NCI-H2029 treated with DMSO at 0.1 percent for 48 hours (cell line): Measurements from ENCODE around the gene TMEM59L.

Source experiments
- DNase-seq: peaks from one replicate; lab custom pipeline; 2025; lab: John Stamatoyannopoulos, UW

TMEM59L gene

DNA sequence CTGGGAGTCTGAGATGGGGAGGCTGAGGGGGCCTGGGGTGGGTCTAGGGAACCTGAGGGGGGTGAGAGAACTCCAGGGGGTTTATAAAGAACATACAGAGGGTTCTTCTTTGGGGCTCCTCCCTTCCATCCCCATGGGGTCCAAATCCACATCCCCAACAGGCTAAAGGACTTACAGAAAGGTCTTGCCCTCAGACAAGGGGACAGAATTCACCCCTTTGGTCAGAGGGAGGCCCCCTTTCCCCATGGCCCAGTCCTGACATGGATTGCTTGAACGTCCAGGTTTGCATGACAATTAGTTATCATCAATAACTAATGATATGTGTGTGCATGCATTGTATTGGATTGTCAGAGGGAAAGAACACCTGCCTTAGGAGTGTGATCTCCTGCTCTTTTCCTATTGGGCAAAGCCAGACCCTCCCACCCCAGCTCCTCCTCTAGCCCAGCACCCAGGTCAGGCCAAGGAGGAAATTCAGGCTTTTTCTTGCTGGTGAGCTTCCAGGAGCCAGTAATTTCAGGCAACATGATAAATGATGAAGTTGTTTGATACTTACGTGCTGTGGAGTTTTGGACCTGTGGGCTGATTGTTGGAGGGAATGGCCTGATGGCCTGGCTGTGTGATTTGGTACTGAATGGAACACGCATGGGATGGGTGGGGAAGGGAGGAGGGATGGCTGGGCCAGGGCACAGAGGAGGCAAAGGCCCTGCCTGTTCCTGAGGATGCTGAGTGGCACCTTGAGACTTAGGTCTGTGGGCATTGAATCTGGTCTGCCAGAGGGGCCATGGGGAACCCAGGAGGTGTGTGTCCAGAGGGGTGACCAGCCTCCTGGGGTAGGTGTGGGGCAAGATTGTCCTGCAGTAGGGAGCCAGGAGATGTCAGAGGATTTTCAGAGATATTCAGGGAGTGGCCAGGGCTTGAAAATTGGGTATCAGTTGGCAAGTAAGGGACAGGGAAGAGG, 25.3 kb downstream of the TMEM59L start:
- DNase-seq: peak; percentile 39

DNA sequence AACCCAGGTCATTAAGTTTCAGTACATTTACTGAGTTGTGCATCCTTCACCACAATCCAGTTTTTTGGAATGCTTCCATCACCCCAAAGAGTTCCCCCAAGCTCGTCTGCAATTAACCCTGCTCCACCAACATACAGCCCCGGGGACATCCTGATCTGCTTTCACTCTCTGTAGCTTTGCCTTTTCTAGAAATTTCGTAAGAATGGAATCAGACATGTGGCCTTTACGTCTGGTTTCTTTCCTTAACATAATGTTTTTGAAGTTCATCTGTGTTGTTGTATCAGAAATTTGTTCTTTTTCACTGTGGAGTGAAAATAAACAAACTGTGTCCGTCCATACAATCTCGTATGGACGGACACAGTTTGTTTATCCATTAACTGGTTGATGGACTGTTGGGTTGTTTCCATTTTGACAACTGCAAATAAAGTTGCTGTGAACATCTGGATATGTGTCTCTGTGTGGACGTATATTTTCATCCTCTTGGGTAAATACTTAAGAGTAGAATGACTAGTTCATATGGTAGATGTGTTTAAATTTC, 27.1 kb downstream of the TMEM59L start:
- DNase-seq: no peak

DNA sequence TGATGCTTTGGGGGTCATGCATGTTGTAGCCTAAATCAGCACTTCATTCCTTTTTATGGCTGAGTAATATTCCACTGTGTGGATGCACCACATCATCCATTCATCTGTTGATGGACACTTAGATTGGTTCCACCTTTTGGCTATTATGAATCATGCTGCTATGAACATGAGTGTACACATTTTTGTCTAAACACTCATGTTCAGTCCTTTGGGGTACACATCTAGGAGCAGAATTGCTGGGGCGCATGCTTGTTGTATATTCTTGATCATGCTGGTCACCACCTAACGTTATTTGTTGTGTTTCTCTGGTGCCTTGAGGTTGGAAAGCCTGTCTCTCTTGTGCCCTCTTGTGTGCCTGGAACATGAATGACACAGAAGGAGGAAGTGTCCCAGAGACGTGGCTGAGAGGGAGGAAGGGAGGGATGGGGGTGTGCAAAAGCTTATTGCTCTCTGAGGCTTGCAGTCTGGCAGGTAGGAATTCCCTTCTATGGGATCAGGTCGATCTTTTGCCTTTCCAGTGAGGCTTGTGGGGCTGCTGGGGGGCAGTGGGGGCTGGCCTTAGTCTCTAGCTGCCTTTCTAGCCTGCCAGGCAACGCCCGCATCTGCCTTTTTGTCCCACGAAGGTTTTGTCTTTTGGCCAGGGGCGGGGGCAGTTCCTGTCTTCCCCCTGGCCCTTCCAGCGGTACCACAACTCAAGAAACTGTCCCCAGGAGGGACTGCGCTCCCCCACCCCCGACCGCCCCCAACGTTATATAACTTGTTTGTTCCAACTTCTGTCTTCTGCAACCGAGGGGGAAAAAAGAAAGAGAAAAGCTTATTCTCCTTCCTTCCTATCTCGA, 31.7 kb downstream of the TMEM59L start:
- no peak for DNase-seq

DNA sequence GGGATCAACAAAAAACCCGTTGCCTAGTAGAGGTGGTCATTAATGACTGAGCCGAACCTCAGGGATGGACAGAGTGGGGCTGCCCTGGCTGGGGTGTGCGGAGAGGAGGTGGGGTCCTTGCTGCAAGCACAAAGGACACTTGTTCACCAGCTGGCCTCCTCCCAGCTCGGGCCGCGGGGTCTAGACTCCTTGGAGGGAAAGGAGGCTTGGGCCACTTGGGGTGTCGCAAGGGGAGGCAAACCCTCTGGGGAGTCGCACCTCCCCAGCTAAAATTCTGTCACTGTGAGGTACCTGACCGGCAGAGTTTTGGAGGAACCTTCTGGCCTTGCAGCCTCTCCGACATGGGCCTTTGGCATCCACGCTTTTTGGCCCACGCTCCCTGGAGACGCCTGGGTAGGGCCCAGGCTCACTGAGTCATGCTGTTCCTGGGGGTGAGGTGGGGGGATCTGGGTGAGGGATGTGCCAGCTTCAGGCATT, 32.4 kb downstream of the TMEM59L start:
- DNase-seq: no peak

DNA sequence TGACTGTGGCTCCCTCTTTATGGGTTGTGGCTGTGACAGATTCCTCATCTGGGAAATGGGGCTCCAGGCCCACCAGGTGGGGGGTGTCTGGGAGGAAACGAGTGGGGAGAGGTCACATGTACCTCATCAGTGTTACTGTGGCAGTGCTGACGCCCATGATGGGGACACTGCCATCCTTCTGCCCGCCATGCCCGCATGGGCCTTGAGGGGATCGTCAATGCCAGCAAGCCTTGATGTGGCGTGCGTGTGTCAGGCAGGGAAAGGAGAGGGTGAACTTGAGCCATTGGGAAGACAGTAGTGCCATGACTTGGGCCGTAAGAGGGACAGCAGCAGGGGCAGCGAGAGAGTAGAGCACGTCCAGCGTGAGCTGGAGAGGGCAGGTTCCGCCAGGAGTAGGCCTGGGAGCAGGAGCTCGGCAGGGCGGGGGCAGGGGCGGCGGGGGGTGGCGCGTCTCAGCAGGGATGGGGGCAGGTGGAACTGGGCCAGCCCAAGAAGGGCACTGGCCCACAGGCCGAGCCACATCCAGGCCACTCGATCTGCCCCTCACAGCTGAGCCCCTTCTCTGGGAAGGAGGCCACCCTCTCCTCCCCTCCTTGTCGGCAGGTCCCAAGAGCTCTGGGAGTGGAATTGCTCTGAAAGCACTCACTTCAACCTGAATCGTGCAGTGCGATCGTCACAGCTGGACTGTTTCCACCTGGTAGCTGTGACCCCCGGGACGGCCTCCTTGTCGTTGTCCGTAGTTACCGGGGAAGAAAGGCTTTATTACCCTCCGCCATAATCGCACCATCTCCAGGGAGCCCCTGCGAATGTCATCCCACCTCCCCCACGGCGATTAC, 34.1 kb downstream of the TMEM59L start:
- DNase-seq: no peak

DNA sequence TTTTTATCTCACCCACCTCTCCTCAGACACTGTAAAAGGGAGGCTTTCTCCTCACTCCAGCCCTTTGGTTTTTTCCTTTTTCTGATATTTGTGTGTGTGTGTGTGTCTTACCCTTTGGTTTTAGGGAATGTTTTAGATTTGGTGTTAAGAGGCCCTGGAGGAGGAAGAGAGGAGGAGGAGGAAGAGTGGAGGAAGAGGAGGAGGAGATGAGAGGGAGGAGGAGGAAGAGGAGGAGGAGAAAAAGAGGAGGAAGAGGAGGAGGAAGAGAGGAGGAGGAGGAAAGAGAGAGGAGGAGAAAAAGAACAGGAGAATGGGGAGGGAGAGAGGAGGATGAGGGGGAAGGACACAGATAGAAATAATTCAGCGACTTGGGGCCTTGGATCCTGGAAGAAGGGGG, 34.7 kb downstream of the TMEM59L start:
- no peak for DNase-seq

DNA sequence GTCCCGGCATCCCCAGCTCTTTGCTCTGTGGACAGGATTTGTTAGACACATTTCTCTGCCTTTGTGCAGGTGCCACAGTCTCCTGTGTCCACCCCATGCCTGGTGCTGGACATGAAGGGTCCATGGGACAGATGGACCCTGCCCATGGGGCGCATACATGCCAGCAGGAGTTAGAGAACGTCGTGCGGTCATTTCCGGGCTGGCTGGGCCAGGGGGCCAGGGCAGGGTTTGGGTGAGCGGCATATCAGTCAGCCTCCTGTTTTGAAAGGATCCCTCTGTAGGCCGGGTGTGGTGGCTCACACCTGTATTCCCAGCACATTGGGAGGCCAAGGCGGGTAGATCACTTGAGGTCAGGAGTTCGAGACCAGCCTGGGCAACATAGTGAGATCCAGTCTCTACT, 35.1 kb downstream of the TMEM59L start:
- no peak for DNase-seq

DNA sequence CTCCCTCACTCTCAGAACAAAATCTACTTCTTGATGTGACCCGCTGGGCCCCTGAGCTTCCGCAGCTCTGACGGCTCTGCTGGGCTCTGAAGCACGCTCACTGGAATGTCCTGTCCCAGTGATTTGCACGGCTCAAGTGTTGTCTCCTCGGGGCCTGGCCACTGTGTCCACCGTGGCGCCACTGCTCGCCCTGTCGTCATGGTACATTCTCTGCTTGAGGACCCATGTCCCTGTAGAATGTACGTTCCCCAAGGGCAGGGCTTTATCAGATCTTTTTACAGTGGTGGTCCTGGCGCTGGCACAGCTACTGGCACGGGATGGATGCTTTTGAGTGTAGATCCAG, 36.3 kb downstream of the TMEM59L start:
- no peak for DNase-seq

DNA sequence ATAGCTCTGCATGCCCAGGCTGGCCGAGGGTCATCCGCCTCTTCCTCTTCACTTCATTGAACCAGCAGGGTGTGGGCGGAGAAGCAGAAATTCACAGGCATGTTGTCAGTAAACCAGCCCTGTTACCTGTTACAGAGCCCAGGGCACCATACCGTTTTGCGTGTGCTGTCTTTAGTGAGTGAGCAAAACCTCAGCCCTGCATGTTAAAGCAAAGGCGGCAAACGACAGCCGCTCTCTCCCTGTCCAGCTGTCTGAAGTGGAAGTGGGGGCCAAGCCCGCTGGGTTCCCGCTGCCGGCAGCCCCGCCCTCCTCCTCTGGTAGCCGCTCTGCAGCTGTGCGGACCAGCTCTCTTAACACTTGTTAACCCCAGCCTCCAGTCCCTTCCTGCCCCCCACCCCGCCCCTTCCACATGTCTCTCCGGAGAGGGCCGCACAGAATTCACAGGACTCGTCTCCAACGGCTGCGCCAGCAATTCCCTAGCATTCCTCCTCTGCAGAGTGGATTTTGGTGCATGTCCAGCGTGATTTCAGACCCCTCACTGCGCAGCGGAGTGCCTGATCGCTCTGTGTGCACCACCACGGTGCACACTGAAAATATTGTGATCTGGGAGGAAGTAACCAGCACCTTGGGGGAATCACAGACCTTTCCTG, 36.8 kb downstream of the TMEM59L start:
- DNase-seq: no peak

DNA sequence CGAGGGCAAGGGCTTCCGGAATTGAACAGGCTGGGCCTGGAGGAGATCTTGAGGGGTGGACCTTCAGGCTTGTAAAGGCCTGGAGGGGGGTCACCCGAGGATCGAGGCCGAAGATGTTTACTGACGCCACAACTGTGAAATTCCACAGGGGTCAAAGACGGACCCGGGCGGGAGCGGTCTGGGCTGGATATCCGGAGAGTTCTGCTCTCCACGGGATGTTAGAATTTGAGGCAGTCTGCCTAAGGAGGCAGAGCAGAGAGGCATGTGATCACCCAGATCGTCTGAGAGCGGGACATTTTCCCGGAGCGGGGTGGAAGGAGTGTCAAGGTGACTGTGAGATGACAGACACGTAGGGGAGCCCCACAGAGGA, 37.3 kb downstream of the TMEM59L start:
- no peak for DNase-seq

DNA sequence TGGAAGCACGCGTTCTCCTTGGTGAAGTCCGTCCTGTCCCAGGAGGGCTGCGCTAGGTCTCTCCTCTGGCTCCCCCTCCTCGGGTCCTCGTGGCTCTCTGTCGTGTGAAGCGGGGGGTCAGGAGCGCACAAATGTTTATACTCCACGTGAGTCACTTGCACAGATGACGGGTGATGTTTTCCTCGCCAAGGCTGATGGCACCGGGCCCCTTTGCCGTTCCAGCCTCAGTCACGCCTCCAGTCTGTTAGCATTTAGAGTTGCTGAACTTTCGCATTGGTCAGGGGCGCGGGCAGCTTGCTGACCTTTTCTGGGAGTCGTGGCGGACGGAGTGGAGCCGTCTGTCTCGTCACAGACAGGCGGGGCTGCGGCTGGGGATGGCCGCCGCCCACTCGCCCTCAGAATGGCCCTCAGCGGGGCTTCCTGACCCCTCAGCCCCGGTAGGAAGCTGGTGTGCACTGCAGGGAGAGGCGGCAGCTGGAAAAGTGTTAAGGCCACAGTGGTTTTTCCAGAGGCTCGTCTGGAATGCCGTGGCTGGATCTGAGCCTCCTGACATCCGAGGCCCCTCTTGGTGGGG, 37.9 kb downstream of the TMEM59L start:
- no peak for DNase-seq

DNA sequence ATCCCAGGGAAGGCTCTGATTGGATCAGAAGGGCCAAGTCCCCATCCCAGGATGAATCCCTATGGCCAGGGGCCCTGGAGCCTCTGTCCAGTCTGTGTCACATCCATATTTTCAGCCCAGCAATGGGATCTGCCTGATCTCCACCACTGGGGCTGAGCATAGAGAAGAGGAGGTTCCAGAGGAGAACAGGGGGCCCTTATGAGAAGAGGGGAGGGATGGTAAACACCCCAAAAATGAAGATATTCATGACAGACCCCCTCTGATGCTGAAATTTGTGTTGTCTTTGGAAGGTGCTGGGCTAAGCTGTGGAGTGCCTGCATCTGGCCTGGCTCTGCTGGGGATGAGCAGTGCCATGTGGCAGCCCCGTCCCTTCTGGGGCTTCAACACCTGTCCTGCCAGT, 38.6 kb downstream of the TMEM59L start:
- no peak for DNase-seq

DNA sequence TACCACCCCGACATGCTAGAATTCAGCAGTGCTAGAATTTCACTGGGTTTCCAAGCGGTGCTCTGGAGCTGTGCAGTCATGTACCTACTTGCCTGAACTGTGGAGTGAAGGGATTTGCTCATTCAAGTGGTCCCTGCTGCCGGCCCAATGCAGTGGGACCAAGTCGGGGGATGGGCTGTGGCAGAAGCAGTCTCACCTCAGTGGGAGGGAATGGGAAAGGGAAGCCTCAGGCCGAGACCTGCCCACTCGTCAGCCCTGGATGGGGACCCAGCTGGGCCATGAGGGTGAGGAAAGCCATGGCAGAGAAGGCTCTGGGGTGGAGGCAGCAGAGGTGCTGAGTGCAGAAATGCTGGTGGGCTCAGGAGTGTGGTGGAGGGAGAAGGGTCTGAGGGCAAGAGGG, 39.1 kb downstream of the TMEM59L start:
- DNase-seq: no peak

DNA sequence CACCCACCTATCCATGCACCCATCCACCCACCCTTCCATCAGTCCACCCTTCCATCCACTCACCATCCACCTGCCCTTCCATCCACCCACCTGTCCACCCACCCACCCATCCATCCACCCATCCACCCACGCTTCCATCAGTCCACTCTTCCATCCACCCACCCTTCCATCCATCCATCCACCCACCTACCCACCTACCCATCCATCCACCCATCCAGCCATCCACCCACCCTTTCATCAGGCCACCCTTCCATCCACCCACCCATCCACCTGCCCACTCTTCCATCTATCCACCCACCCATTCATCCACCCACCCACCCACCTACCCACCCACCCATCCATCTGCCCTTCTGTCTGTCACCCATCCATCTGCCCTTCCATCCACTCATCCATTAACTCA, 41.2 kb downstream of the TMEM59L start:
- DNase-seq: no peak

DNA sequence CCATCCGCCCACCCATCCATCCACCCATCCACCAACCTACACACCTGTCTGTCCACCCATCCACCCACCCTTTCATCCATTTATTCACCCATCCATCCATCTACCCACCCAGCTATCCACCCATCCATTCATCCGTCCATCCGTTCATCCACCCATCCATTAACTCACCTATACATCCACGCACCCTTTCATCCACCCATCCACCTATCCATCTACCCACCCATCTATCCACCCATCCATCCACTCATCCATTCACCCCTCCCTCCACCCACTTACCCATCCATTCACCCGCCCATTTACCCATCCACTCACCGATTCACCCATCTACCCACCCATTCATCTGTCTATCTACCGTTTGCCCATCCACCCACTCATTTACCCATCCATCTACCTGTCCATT, 41.8 kb downstream of the TMEM59L start:
- DNase-seq: no peak

DNA sequence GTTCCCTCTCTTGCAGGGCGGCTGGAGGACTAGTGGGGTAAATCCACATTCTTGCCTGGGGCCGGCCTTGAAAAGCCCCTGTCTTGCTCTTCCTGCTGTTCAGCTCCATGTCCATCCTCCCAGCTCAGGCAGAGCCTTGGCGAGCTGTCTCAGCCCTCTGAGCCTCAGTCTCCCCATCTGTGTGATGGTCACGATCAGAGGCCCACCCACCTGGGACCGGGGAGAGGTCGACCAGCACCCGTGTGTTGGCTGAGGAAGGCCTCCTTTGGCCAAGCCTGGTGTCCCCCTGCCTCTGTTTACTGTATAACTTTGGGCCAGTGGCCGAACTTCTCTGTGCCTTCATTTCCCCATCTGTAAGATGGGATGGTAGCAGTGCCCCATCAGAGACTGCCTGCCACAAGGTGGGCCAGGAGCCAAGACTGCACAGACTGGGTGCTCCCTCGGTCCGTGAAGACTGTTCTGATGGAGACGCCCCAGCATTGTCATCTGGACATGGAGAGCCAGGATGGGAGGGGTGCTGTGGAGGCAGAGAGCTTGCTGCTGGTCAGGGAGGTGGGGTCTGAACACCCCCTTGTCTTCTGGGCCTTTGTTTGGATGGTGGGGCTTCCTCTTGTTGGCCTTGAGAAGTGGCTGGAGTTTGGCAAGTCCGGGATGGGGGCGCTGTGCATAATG, 42.6 kb downstream of the TMEM59L start:
- no peak for DNase-seq

DNA sequence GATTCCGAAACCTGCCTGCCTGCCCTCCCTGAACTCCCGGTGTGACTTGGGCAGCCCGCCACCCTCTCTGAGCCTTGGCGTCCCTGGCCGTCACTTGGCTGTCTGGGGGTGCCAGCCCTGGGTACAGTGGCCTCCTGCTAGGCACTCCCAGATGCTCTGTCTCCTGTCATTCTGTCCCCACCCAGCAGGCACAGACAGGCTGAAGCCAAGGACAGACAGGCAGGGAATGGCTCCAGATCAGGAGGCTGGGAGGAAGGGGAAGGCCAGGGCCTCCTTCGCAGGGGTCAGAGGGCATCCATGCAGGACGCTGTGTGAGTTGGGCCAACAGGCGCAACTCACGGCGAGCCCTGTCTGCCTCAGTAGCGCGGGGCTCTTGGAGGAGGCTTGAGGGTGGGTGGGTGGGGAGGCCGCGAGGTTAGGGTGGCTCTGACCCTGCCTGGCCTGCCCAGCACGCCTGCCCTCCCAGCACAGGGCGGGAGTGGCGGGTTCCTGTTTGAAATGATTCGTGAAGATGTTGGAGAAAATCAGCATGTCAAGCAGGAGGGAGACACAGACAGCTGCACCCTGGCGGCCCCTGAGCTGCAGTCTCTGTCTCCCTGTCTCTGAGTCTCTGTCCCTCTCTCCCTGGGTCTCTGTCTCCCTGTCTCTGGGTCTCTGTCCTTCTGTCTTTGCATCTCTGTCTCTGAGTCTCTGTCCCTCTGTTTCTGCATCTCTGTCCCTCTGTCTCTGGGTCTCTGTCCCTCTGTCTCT, 43.8 kb downstream of the TMEM59L start:
- no peak for DNase-seq

DNA sequence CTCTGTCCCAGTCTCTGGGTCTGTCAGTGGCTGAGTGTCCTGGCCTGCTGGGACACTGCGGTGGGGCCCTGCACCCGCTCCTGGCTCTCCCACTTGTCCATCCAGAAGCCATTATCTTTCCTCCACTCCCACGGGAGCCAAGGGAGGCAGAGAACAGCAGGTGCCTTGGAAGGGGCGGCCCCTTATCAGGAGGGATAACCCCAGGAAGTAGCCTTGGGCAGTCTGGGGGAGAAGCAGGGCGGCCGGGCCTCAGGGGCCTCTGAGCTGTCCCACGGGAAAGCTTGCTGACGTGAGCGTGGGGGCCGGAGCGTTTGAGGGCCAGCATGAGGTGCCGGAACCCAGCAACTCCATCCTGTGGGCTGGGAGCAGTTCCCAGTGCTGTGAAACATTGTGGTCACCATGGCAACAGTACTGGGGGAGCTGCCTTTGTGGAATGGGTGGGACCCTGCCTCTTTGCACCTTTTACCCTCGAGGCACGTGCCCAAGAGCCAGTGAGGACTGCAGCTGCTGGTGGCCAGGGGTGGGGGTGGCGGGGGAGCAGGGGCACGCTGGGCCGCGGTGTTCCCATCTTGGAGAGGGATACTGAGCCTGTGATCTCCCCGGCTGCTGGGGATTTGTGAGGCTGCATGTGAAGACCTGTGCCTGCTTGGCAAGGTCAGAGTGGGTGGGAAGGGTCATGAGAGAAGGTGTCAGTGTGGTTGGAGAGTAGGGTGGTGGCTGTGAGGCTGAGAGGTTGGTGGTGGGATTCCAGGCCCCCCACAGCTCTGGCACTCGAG, 45.1 kb downstream of the TMEM59L start:
- DNase-seq: no peak

DNA sequence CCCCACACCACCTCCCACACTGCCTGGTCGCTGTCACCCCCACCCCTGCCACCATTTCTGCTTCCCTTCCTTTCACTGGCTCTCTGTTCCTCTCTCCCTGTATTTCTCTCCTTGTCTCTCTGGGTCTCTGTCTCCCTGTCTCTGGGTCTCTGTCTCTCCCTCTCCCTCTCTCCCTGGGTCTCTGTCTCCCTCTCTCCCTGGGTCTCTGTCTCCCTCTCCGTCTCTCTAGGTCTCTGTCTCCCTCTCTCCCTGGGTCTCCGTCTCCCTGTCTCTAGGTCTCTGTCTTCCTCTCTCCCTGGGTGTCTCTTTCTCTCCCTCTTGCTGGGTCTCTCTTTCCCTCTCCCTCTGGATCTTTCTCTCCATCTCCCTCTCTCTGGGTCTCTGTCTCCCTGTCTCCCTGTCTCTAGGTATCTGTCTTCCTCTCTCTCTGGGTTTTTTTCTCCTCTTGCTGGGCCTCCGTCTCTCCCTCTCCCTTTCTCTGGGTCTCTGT, 45.7 kb downstream of the TMEM59L start:
- no peak for DNase-seq
